ENCODE data around the gene HS1BP3. TPM values are rescaled to one million over a fixed set of nuclear protein-coding genes. Genes with fewer than 3 reads are reported as not detected.

The HS1BP3 gene
- total and polyA plus RNA-seq, 9 of the 15 experiments (the other 6 are each of a cell fraction or from before 2014, with no cell fraction given) = 0.41 to 8.3 (median 5.9) TPM

DNA sequence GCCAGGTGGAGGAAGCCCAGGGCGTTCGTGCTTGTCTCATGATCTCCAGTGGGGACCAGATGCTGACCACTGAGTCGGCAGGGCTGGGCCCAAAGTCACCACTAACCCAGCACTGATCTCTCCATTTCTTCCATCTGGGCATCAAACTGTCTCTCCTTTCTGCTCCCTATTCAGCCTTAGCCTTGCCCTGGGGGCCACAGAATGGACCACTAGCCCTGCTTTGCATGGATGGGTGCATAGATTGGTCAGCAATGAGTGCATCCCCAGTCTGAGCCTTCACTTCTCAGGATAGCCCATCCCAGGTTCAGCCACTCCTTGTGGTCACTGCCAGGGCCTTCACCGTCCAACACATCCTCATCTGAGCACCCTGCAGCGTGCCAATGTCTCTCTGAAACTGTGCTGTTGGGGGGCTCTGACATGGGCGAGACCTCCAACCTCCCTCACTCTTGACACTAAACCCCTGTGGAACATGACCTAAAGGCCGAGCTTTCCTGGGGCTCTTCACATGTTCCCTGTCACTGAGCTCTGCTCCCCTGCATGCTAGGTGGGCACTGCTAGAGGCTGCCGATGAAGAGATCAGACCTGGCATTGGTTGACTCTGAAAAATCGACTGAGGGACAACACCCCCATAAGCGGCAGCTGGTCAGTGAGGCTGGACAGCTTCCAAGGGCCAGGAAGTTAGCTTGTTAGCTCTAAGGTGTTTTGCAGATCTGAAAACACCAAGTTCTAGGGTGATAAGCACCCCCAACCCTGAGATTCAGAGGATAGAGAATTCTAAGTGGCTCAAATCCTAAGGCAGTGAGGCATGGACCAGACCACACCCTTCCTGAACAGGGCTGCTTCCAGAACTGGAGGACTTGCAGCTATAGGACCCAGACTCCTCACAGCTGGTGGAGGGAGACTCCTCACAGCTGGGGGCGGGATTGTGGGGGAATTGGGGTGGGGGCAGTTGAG is 61.7 kb downstream of the HS1BP3 start (continued):
- TF ChIP-seq MBD1 (CRISPR knock-in tag; IDR thresholded peaks at IDR 0.05) (no peak), E4F1 (CRISPR knock-in tag; IDR thresholded peaks at IDR 0.05; ENCODE audit: borderline replicate concordance) (no peak), EHMT2 (IDR thresholded peaks at IDR 0.05) (no peak), ILK (tag; IDR thresholded peaks at IDR 0.05; ENCODE audit: borderline replicate concordance, low read depth) (no peak), CAMTA2 (CRISPR knock-in tag; conservative IDR thresholded peaks at IDR 0.05) (no peak), ATF1 (CRISPR knock-in tag; IDR thresholded peaks at IDR 0.05) (no peak), ATF1 (tag; IDR thresholded peaks at IDR 0.05) (no peak), ZNF146 (CRISPR knock-in tag; IDR thresholded peaks at IDR 0.05; ENCODE audit: unreplicated experiment) (no peak), ZFP1 (CRISPR knock-in tag; IDR thresholded peaks at IDR 0.05) (no peak), CEBPG (CRISPR knock-in tag; IDR thresholded peaks at IDR 0.05) (no peak), CEBPG (tag; conservative IDR thresholded peaks at IDR 0.05 in 1 of 2, IDR thresholded peaks at IDR 0.05 in 1 of 2) (no peak), MAX (CRISPR knock-in tag; IDR thresholded peaks at IDR 0.05) (no peak), ZNF197 (CRISPR knock-in tag; IDR thresholded peaks at IDR 0.05; ENCODE audit: low read depth) (no peak)
- TF ChIP-seq, protein P1, sequence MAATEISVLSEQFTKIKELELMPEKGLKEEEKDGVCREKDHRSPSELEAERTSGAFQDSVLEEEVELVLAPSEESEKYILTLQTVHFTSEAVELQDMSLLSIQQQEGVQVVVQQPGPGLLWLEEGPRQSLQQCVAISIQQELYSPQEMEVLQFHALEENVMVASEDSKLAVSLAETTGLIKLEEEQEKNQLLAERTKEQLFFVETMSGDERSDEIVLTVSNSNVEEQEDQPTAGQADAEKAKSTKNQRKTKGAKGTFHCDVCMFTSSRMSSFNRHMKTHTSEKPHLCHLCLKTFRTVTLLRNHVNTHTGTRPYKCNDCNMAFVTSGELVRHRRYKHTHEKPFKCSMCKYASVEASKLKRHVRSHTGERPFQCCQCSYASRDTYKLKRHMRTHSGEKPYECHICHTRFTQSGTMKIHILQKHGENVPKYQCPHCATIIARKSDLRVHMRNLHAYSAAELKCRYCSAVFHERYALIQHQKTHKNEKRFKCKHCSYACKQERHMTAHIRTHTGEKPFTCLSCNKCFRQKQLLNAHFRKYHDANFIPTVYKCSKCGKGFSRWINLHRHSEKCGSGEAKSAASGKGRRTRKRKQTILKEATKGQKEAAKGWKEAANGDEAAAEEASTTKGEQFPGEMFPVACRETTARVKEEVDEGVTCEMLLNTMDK (IDR thresholded peaks at IDR 0.05; ENCODE audit: borderline replicate concordance, insufficient read depth, low read depth, low read length, poor library complexity, severe bottlenecking) = no peak
- TF ChIP-seq, protein P2, sequence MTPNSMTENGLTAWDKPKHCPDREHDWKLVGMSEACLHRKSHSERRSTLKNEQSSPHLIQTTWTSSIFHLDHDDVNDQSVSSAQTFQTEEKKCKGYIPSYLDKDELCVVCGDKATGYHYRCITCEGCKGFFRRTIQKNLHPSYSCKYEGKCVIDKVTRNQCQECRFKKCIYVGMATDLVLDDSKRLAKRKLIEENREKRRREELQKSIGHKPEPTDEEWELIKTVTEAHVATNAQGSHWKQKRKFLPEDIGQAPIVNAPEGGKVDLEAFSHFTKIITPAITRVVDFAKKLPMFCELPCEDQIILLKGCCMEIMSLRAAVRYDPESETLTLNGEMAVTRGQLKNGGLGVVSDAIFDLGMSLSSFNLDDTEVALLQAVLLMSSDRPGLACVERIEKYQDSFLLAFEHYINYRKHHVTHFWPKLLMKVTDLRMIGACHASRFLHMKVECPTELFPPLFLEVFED (CRISPR knock-in tag; conservative IDR thresholded peaks at IDR 0.05) = no peak
